ENCODE results near the gene MDFI.

DNA sequence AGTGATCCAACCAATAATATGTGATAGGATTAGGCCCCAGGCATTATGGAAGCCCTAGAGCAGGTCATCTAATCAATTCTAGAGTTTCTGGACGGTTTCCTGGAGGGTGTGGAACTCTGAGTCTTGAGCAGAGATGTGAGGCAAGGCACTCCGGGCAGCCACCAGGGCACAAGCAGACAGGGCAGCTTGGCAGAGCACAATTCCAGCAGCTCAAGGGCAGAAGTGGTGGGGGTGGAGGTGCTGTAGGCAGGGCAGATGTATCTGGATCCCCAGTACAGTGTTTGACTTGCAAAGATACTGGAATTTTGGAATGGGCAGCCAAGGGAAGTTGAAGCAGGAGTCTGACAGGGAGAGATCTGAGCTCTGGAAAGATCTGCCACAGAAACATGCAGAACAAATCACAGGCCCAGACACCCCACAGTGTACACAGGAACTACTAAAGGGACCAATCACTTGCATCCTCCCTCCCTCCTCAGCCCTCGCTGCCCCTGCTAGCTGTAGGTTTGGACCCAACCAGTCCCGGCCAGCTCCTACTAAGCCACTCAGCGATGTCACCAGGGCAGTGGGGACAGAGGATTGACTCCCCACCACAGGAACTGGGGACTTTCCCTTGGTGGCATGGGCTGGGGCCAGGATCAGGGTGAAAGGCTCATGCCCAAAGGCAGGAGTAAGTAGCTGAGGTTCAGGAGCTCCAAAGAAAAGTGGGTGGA is 50.1 kb downstream of the MDFI start:
- TF ChIP-seq FOXJ3 (CRISPR knock-in tag; IDR thresholded peaks at IDR 0.05), result no peak
- TF ChIP-seq ZNF830 (CRISPR knock-in tag; IDR thresholded peaks at IDR 0.05), result no peak
- TF ChIP-seq CREM (IDR thresholded peaks at IDR 0.05; ENCODE audit: low read depth), result no peak
- no peak for TF ChIP-seq TRIM24 (IDR thresholded peaks at IDR 0.05)
- TF ChIP-seq POLR2A (conservative IDR thresholded peaks at IDR 0.05), result no peak
- TF ChIP-seq JUNB (CRISPR knock-in tag; conservative IDR thresholded peaks at IDR 0.05), result no peak
- TF ChIP-seq, protein P1, sequence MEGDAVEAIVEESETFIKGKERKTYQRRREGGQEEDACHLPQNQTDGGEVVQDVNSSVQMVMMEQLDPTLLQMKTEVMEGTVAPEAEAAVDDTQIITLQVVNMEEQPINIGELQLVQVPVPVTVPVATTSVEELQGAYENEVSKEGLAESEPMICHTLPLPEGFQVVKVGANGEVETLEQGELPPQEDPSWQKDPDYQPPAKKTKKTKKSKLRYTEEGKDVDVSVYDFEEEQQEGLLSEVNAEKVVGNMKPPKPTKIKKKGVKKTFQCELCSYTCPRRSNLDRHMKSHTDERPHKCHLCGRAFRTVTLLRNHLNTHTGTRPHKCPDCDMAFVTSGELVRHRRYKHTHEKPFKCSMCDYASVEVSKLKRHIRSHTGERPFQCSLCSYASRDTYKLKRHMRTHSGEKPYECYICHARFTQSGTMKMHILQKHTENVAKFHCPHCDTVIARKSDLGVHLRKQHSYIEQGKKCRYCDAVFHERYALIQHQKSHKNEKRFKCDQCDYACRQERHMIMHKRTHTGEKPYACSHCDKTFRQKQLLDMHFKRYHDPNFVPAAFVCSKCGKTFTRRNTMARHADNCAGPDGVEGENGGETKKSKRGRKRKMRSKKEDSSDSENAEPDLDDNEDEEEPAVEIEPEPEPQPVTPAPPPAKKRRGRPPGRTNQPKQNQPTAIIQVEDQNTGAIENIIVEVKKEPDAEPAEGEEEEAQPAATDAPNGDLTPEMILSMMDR (IDR thresholded peaks at IDR 0.05 in 2 of 3, conservative IDR thresholded peaks at IDR 0.05 in 1 of 3; ENCODE audit: insufficient read depth in 2 of 3, low read depth in 1 of 3, low read length in 3 of 3), result no peak
- TF ChIP-seq, protein P2, sequence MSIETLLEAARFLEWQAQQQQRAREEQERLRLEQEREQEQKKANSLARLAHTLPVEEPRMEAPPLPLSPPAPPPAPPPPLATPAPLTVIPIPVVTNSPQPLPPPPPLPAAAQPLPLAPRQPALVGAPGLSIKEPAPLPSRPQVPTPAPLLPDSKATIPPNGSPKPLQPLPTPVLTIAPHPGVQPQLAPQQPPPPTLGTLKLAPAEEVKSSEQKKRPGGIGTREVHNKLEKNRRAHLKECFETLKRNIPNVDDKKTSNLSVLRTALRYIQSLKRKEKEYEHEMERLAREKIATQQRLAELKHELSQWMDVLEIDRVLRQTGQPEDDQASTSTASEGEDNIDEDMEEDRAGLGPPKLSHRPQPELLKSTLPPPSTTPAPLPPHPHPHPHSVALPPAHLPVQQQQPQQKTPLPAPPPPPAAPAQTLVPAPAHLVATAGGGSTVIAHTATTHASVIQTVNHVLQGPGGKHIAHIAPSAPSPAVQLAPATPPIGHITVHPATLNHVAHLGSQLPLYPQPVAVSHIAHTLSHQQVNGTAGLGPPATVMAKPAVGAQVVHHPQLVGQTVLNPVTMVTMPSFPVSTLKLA (conservative IDR thresholded peaks at IDR 0.05), result no peak
- TF ChIP-seq RBM39 (optimal IDR thresholded peaks at IDR 0.05; ENCODE audit: low read depth, low read length), result no peak
- TF ChIP-seq EP300 (IDR thresholded peaks at IDR 0.05; ENCODE audit: low read length), result no peak
- TF ChIP-seq, protein P3, sequence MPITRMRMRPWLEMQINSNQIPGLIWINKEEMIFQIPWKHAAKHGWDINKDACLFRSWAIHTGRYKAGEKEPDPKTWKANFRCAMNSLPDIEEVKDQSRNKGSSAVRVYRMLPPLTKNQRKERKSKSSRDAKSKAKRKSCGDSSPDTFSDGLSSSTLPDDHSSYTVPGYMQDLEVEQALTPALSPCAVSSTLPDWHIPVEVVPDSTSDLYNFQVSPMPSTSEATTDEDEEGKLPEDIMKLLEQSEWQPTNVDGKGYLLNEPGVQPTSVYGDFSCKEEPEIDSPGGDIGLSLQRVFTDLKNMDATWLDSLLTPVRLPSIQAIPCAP (CRISPR knock-in tag; IDR thresholded peaks at IDR 0.05; ENCODE audit: borderline replicate concordance), result no peak
- no peak for TF ChIP-seq NFXL1 (CRISPR knock-in tag; IDR thresholded peaks at IDR 0.05)
- TF ChIP-seq, protein P4, sequence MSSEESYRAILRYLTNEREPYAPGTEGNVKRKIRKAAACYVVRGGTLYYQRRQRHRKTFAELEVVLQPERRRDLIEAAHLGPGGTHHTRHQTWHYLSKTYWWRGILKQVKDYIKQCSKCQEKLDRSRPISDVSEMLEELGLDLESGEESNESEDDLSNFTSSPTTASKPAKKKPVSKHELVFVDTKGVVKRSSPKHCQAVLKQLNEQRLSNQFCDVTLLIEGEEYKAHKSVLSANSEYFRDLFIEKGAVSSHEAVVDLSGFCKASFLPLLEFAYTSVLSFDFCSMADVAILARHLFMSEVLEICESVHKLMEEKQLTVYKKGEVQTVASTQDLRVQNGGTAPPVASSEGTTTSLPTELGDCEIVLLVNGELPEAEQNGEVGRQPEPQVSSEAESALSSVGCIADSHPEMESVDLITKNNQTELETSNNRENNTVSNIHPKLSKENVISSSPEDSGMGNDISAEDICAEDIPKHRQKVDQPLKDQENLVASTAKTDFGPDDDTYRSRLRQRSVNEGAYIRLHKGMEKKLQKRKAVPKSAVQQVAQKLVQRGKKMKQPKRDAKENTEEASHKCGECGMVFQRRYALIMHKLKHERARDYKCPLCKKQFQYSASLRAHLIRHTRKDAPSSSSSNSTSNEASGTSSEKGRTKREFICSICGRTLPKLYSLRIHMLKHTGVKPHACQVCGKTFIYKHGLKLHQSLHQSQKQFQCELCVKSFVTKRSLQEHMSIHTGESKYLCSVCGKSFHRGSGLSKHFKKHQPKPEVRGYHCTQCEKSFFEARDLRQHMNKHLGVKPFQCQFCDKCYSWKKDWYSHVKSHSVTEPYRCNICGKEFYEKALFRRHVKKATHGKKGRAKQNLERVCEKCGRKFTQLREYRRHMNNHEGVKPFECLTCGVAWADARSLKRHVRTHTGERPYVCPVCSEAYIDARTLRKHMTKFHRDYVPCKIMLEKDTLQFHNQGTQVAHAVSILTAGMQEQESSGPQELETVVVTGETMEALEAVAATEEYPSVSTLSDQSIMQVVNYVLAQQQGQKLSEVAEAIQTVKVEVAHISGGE (CRISPR knock-in tag; IDR thresholded peaks at IDR 0.05), result no peak
- no peak for TF ChIP-seq ZNF274 (IDR thresholded peaks at IDR 0.05; ENCODE audit: borderline replicate concordance, low read depth, low read length)
